Right ventricle myocardium inferior (tissue), 1 donor: Measurements from ENCODE around the gene ARHGEF4. TPM values are rescaled to one million over a fixed set of nuclear protein-coding genes. Genes with fewer than 3 reads are reported as not detected.

Experiments used
- ATAC-seq: fragments of 200-7000 bp; cut with Tn5 transposase; one replicate; pipeline ENCODE4 v1.9.1; 2020; ENCODE audit warnings: mild to moderate bottlenecking, moderate library complexity
- DNase-seq: peaks from one replicate; pipeline ENCODE4 v3.0.0; 2021; ENCODE audit errors: missing footprints
- intact Hi-C: fragments of 100-400 bp; cut with DNase I; formaldehyde crosslinking; loops from one replicate; pipeline ENCODE4 v1.11.0; 2022
- total RNA-seq: library from RNA; stranded (reverse); fragmentation: NEBNext Ultra II Directional; extraction: Animal tissue kit (Norgen Biotek cat#: 25700); gene quantifications from one replicate; pipeline ENCODE4 v1.2.1, GENCODE V29; 2021
- donor health status: DM: no; HTN: yes; CAD: no; lungs with severe emphysema.

The ARHGEF4 gene
- total RNA-seq, 1 donor from 2014 or later = 4.1 TPM

DNA sequence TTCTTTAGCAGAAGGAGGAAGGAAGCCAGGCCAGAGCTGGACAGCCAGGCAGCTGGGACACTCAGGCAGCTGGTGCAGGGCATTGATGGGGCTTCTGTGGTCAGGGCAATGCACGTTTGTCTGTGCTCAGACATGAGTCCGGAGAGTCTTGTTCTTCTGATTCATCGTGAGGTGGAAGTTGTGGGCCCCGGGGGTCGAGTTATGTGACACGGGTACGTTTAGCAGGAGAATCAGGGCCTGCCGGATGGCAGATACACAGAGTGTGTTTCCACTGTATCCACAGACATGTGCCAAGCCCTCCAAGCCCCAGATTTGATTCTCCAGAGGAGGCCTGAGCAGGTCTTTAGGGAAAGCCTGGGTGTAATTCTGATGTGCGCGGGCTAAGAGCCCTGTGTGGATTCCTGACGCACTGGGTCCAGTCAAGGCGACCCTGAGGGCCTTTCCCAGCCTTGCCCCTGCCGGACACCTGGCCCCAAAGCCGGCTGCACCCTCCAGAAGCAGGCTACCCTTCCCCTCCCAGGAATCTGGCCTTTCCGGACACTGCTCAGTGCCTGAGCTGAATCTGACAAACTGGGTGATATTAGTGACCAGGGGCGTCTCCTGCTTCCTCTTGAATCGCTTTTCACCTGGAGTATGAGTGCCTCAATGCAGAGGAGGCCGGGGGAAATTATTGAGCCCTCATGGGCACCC lies 10.1 kb downstream of the ARHGEF4 start:
- ATAC-seq (no peak), DNase-seq (peak; percentile 45)
- intact Hi-C loops = no loop called here

DNA sequence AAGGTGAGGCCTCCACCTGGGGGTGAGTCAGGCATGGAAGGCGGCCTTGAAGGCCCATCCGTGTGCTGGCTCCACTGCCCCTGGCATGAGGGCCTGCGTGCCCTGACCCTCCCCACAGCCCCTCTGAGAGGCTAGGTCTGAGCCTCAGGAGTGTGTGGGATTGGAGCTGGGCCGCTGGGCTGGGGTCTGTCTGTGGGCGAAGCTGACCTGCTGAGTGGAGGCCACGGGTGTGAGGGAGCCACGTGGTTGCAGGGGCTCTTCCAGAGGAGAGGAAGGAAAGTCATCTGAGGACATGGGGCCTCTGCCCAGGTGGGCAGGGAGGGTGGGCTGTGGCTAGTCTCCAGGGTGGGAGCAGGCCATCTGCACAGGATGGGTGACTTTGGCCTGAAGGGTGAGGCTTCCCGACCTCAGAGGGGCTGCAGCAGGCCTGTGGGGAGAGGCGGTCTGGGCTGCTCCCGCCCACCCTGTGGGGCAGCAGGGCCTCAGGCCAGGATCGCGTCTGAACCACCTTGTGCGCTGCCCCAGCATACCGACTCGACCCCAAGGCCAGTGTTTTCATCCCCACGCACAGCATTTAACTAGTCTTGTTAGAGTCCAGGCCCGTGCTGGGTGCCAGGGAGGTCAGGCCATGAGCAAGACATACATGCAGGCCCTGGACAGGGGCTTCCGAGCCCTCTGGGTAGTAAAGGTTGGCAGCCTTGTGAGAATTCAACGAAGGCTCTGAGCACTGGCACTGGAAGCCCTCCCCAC lies 11.2 kb downstream of the ARHGEF4 start:
- ATAC-seq (no peak), DNase-seq (peak; percentile 57)
- intact Hi-C loops = no loop called here

DNA sequence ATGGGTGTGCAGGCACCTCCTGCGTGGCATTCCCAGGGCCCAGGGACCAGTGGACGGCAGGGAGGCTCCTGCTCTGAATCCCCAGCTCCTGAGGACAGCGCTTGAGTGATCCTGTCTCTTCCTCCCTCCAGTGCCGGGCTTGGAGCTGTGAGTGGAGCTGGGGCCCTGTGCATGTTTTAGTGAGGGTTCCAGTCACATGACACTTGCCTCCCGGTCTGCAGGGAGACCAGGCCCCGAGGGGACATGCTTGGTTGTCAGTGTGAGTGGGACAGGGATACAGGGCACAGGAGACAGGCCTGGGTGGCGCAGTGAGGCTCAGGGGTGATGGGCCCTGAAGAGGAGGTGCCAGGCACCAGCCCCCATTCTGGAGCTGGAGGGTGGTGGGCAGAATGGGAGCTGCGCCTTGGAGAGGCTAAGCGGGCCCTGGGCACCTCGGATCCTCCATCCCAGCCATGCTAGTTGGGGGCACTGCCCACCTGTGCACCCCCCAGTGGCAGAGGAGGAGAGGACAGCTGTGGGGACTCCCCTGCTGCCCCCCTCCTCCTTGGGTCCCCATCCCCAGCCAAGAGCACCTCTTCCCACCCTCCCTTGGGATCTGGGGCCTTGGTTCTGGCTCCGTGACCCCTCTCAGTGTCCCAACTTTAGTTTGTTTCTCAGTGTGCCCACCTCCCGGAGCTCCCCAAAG lies 12.0 kb downstream of the ARHGEF4 start:
- no peak for ATAC-seq
- peak; percentile 25 for DNase-seq
- intact Hi-C loops = no loop called here

GRCh38 chr2:130849896-130850787 lies 13.4 kb downstream of the ARHGEF4 start:
- ATAC-seq (peak; percentile 50), DNase-seq (peak; percentile 35)
- intact Hi-C loops = no loop called here

DNA sequence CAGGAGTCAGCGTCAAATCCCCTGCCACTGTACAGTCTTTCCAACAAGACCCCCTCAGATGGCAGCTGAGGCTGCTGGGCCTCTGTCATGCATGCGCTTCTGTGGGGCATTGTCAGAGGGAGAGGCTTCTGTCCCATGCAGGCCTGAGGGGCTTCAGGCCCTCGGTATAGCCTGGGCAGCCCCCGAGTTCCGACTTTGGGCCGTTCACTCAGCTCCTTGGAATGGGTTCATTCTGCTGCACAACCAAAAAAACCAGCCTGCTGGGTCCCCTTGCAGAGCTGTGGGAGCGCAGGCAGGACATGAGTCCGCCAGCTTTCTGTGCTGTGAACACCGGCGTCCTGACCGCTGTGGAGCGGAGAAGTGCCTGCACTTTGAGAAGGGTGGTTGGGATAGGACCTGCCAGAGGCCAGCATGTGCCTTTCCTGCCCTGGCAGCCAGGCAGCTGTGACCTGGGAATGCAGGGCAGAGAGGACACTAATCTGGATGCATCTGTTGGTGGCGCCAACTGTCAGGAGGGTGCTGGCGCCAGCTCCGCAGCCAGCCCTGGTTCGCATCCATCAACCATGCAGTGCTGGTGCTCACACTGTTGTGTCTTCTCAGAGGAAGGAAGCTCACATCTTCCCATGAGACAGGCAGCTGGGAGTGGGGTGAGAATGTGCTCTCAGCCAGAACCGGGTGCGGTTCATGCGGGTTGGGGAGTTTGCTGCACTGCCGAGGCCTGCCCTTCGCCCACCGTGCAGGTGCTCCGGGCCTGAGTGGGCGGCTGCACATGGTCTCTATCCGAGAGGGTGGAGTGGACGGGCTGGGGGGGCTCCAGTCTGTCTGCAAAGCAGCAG lies 14.3 kb downstream of the ARHGEF4 start:
- ATAC-seq (peak; percentile 81), DNase-seq (peak; percentile 72)
- intact Hi-C loops = no loop called here

- intact Hi-C loops = no loop called here
- peak; percentile 41 for DNase-seq
- peak; percentile 29 for ATAC-seq
These were observed 15.1 kb downstream of the ARHGEF4 start for GRCh38 chr2:130851624-130852382.

DNA sequence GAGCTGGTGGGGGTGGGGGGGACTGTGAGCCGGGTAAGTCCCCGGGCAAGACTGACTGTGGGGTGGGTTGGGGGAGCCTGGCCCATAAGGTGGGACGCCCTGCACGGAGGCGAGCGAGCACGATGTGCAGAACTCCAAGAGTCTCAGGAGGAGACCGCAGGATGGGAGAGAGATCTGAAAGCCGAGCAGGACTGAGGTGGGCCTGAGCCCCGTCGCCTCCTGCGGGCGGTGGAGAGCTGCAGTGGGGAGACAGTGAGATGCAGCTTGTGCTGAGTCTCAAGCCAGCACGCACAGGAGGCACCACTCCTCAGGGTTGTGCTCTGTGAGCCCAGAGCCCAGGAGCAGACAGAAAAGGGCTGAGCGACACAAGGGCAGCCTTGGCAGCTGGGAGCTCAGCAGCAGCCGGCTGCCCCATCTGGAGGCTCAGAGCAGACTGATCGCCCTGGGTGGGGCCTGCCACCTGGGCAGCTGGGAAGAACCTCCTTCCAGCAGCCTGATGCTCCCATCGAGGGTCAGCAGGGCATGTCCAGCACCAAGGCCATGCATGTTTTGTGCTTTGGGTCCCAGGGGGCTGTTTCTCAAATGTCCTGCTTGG lies 15.9 kb downstream of the ARHGEF4 start:
- no peak for ATAC-seq

GRCh38 chr2:130853391-130853790 lies 16.7 kb downstream of the ARHGEF4 start:
- ATAC-seq (no peak), DNase-seq (no peak)
- intact Hi-C loops = no loop called here

More for the DNA sequence above, 15.9 kb downstream of the ARHGEF4 start:
- peak; percentile 18 for DNase-seq
- intact Hi-C loops = no loop called here

- intact Hi-C loops = no loop called here
- DNase-seq = no peak
- no peak for ATAC-seq
These were observed 17.6 kb downstream of the ARHGEF4 start for GRCh38 chr2:130854301-130854700.

DNA sequence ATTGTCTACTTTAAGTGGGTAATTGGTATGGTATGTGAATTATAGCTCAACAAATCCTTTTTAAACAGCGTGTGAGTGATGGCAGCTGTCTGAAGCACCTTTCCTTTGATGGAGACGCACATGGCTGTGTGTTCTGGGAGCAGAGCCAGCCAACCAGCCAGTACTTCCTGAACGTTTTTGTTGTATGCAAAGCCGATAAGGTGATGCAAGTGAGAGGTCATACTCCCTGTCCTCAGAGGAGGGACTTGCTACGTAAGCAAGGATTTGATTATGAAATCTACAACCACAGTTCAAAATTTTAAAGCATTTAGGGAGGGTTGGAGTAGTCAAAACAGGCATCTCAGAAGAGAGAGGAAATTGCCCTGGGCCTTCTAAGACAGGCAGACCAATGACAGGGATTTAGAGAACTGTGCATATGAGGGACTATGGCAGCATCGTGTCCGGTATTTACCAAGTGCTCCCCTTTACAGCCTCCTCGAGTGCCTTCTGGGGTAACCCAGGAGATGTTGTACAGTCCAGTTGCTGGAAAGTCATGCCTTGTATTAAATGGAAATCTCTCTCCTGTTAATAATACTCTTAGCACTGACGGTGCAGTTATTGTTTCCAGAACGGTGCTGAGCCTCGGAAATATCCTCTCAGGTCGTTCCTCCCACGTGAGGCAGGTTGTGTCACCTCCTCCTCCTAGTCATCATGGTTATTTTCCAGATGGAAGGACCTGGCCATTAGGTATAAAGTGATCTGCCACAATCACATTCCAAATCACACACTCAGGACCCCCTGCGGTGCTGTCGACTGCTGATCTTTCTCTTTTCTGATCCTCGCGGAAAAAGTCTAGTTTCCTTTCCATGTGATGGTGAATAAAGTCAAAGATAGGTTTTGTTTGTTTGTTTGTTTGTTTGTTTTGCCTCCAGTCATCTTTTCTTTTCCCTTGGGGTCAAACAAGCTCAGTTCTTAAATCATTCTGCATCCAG lies 28.4 kb downstream of the ARHGEF4 start:
- DNase-seq (no peak), ATAC-seq (peak; percentile 91)
- intact Hi-C loops = no loop called here

DNA sequence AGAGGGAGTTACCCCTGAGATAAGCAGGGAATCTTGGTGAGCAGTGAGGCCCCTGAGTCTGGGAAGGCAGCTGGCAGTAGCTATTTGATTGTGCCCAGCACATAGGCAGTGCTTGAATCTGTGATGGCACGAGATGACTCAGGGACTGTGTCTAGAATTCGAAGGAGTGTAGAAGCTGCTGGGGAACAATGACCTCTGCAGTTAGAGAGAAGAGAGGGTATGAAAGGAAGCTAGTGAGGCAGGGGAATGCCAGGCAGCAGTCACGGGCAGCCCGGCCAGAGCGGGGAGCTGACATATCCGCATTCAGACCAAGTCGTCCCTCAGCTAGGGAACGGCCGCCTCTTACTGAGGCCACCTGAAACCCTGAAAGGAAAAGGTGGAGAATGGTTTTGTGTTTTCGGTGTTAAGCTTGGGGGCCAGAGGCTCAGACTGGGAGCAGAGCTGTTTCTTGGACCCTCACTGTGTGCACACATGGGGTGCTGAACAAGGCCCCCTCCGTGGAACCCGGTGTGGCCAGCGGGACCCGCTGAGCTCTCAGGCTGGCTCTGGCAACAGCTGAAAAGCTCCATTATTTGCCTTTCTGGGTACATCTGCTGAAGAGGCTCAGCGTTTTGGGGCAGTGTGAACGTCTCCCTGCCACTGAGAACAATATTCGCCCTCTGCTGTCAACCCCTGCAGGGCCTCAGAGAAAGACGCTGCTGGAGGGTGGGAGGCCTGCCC lies 32.9 kb downstream of the ARHGEF4 start:
- intact Hi-C loops = no loop called here
- ATAC-seq (no peak), DNase-seq (no peak)

- ATAC-seq = no peak
- intact Hi-C loops = no loop called here
- DNase-seq = no peak
These were observed 33.4 kb downstream of the ARHGEF4 start for GRCh38 chr2:130870161-130870485.

DNA sequence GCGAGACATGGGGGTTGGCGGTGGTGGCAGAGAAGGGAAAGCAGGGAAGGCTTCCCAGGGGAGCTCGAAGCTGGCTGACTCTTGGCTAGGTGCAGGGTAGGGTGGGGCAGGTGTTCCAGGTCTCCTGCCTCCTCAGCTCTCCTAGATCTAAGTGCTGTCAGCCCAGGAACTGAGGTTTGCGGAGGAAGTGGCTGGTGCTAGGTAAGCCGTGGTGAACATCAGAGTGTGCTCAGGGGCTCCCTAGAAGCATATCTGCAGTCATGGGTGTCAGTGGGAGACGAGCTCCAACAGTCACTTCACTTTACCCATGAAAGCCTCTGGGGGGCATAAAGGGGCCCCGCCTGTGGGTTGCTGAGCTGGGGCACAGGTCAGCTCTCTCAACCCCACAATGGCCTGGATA lies 34.1 kb downstream of the ARHGEF4 start:
- no peak for DNase-seq
- no peak for ATAC-seq
- intact Hi-C loops = no loop called here

GRCh38 chr2:130871843-130872740 lies 35.4 kb downstream of the ARHGEF4 start:
- DNase-seq (no peak), ATAC-seq (no peak)
- intact Hi-C loops = no loop called here
